Parathyroid adenoma (tissue), 2 donors: ENCODE data around the gene ZCCHC8.

ENCODE experiments used
- H2AFZ ChIP-seq: fragments of 300-600 bp; sonication (generic); one replicate; pipeline ENCODE4 v1.7.0; 2017; ENCODE audit warnings: antibody characterized with exemption, mild to moderate bottlenecking
- H3K27ac ChIP-seq: fragments of 300-600 bp; sonication (generic); one replicate; pipeline ENCODE4 v1.7.0; 2017
- H3K27me3 ChIP-seq: fragments of 300-600 bp; sonication (generic); one replicate; pipeline ENCODE4 v1.7.0; 2017; ENCODE audit warnings: low read length; ENCODE audit not compliant: control insufficient read depth, insufficient read depth
- H3K36me3 ChIP-seq: fragments of 300-600 bp; sonication (generic); one replicate; pipeline ENCODE4 v1.7.0; 2017; ENCODE audit warnings: low read length; ENCODE audit not compliant: control insufficient read depth, insufficient read depth
- H3K4me1 ChIP-seq: fragments of 300-600 bp; sonication (generic); one replicate; pipeline ENCODE4 v1.7.0; 2017; ENCODE audit warnings: control low read depth
- H3K4me2 ChIP-seq: fragments of 300-600 bp; sonication (generic); one replicate; pipeline ENCODE4 v1.7.0; 2017; ENCODE audit warnings: low read length
- H3K4me3 ChIP-seq: fragments of 300-600 bp; sonication (generic); one replicate; pipeline ENCODE4 v1.7.0; 2017; ENCODE audit warnings: low read depth, low read length
- H3K79me2 ChIP-seq: fragments of 300-600 bp; sonication (generic); one replicate; pipeline ENCODE4 v1.7.0; 2017; ENCODE audit warnings: control low read depth
- H3K9ac ChIP-seq: fragments of 300-600 bp; sonication (generic); one replicate; pipeline ENCODE4 v1.7.0; 2017; ENCODE audit warnings: mild to moderate bottlenecking
- H3K9me3 ChIP-seq: fragments of 300-600 bp; sonication (generic); one replicate; pipeline ENCODE4 v1.7.0; 2017; ENCODE audit warnings: low read length; ENCODE audit not compliant: control insufficient read depth
- TF ChIP-seq, protein P1 (sequence below): fragments of 300-600 bp; sonication (generic); IDR thresholded peaks from one replicate; pipeline ENCODE4 v1.7.0; 2017; ENCODE audit warnings: antibody characterized with exemption, mild to moderate bottlenecking
- donor health status: primary hyperparathyroidism.

The ZCCHC8 gene

DNA sequence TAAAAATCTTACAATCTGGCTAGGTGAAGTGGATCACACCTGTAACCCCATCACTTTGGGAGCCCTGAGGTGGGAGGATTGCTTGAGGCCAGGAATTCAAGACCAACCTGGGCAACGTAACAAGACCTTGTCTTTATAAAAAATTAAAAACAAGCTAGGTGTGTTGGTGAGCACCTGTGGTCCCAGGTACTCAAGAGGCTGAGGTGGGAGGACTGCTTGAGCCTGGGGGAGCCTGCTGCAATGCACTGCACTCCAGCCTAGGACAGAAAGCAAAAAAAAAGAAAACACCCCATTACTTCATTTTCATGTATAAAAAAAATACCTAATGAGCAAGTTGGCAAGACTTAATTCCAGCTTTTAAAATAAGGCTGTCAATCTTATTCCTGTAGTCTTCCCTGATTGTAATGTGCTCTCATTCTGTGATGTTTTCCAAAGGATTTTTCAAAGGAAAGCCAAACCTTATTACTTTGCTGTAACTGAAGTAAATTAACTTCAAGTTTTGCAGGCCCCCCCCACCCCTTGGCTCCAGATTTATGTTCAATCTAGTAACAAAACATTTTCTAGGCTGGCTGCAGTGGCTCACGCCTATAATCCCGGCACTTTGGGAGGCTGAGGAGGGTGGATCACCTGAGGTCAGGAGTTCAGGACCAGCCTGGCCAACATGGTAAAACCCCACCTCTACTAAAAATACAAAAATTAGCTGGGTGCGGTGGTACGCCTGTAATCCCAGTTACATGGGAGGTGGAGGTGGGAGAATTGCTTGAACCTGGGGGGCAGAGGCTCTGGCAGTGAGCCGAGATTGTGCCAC is 3.3 kb upstream of the ZCCHC8 start:
- Histone ChIP-seq H3K4me3 (no peak overlapping the region), H3K36me3 (no peaks in the 10 kb centered on the region), H3K9me3 (no peaks in the 10 kb centered on the region), H3K27me3 (no peaks in the 10 kb centered on the region), H3K4me1 (no peaks in the 10 kb centered on the region), H3K79me2 (peaks cover 2% of the 10 kb centered on the region), H3K4me2 (no peak overlapping the region), H3K9ac (no peak overlapping the region), H3K27ac (no peak overlapping the region), H2AFZ (no peak overlapping the region)
- TF ChIP-seq, protein P1, sequence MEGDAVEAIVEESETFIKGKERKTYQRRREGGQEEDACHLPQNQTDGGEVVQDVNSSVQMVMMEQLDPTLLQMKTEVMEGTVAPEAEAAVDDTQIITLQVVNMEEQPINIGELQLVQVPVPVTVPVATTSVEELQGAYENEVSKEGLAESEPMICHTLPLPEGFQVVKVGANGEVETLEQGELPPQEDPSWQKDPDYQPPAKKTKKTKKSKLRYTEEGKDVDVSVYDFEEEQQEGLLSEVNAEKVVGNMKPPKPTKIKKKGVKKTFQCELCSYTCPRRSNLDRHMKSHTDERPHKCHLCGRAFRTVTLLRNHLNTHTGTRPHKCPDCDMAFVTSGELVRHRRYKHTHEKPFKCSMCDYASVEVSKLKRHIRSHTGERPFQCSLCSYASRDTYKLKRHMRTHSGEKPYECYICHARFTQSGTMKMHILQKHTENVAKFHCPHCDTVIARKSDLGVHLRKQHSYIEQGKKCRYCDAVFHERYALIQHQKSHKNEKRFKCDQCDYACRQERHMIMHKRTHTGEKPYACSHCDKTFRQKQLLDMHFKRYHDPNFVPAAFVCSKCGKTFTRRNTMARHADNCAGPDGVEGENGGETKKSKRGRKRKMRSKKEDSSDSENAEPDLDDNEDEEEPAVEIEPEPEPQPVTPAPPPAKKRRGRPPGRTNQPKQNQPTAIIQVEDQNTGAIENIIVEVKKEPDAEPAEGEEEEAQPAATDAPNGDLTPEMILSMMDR, result no peak

DNA sequence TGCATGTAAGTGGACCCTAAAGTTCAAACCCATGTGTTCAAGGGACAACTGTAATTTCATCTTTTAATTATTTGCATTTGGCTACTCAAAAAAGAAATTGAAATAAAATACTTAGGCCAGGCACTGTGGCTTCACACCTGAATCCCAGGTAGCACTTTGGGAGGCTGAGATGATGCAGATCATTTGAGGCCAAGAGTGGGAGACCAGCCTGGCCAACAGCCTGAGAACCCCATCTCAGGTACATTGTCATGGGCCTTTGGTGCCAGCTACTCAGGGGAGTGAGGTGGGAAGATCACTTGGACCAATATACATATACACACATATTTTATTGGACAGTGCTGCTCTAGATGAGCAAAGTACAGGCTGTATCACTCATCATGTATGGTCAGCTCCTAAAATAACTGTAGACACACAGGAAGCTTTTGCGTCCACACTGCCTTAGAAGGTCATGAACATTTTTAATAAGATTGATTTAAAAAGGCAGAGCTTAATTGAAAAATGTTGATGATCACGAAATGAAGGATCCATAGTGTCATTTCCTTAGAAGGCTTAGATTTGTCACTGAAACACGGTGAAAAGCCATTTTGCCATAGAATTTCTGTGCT is 2.5 kb upstream of the ZCCHC8 start:
- H2AFZ ChIP-seq, result no peak overlapping the region
- no peak overlapping the region for H3K4me3 ChIP-seq
- TF ChIP-seq, protein P1, result no peak
- no peak overlapping the region for H3K27ac ChIP-seq
- no peaks in the 10 kb centered on the region for H3K4me1 ChIP-seq
- no peaks in the 10 kb centered on the region for H3K9me3 ChIP-seq
- no peak overlapping the region for H3K9ac ChIP-seq
- no peak overlapping the region for H3K4me2 ChIP-seq
- H3K79me2 ChIP-seq, result peaks cover 2% of the 10 kb centered on the region
- no peaks in the 10 kb centered on the region for H3K27me3 ChIP-seq
- H3K36me3 ChIP-seq, result no peaks in the 10 kb centered on the region

DNA sequence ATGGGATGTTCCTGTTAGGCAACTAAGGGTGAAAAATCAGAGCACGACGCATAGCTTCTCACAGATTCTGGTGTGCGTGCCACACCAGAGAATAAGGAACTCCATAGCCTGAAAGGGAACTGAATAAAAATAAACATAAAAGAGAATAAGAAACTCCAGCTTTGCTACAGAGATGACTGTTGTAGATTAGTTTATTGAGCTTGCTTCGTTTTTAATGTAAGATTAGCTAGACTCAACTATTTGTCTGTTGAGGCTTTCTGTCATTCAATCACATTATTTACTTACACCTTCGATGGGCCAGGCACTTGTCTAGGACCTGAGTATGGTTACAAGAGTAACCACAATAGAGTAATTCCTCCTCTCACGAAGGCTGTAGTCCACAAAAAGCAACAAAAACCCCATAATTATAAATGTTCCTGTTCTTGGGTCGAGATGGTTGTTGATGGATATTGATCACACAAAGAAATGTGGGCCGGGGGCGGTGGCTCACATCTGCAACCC is 807 bp upstream of the ZCCHC8 start:
- Histone ChIP-seq H3K9ac (no peak overlapping the region), H3K27ac (peak overlapping the region; percentile 98), H3K4me3 (peak overlapping the region; percentile 99), H3K4me1 (no peaks in the 10 kb centered on the region), H3K79me2 (peaks cover 8% of the 10 kb centered on the region), H3K36me3 (no peaks in the 10 kb centered on the region), H3K27me3 (no peaks in the 10 kb centered on the region), H3K9me3 (no peaks in the 10 kb centered on the region), H2AFZ (peak overlapping the region; percentile 99), H3K4me2 (peak overlapping the region; percentile 92)
- TF ChIP-seq, protein P1, result no peak

DNA sequence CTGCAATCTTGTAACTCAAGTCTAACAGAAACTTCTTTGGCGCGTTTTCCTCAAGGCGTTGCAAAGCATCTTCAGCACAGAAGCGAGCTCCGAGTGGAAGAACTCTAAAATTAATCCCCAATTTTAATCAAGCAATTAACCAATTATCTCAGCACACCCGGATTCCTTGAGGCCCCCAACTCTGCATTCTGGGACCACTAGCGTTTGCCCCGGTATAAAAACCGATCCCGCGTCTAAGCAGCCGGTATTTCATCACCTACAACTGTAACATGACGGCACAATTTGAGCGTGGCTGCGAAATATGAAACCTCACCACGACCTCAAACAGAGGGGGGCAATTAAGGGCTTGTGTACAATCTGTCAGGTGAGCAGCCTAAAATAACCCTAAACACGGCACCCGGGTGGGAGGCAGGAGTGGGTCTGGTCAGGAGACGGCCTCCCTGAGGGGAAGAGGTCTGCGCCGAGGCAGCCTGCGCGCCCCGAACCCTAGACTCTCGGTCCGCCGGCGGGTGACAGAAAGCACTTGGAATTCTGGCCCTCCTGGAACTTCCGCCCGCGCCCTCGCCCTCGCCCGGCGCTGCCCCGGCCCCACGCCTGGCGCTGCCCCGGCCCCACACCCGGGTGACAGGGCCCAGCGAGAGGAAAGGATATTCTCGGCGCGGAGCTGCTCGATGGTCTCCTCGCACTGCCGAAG is 594 bp downstream of the ZCCHC8 start:
- TF ChIP-seq, protein P1, result no peak
- Histone ChIP-seq H3K4me1 (no peaks in the 10 kb centered on the region), H3K9me3 (no peaks in the 10 kb centered on the region), H3K4me3 (peak overlapping the region; percentile 99), H3K4me2 (peak overlapping the region; percentile 92), H3K27me3 (no peaks in the 10 kb centered on the region), H3K27ac (peak overlapping the region; percentile 98), H3K9ac (peak overlapping the region; percentile 90), H3K36me3 (no peaks in the 10 kb centered on the region), H3K79me2 (peaks cover 14% of the 10 kb centered on the region), H2AFZ (peak overlapping the region; percentile 99)
